Measurements from ENCODE around the gene CACNA2D3. TPM values are rescaled to one million over a fixed set of nuclear protein-coding genes. Genes with fewer than 3 reads are reported as not detected.

Gene CACNA2D3
- polyA plus RNA-seq, 2 of the 4 experiments (the other 2 are of a cell fraction): 0.04 to 0.05 TPM

DNA sequence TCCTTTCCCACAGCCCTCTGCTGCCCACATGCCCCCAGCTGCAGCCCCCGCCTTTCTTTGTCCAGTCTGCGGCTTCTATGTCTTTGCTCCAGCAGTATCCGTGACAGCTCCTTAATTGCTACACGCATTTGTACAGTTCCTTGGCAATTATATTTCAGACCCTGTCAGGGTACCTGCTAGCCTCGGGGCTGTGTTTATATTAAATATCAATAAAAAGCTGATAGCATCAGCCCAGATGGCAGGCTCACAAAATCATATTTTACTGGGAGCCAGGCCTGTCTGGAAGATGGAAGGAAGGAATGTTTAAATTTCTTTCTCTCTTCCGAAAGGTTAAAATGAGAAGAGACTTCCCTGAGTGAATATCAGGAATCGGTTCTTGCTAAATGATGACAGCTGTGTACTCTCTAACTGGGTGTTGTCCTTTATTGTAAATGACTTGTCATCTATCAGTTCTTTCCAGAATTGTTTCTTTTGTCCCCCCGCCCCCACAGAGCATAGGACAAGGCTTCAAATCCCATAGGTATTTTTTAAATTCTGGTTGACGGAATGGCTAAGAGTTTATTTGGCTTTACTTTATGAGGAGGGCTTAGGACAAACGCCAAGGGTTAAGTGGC is 427.4 kb downstream of the CACNA2D3 start:
- no peaks in the 10 kb centered on the region for H3K9me3 ChIP-seq
- FAIRE-seq (no peak), DNase-seq (ENCODE audit: low read depth in 1 of 2, low spot score in 1 of 2) (no peak), ATAC-seq (no peak)
- ChIA-PET POLR2A (no interaction called here), CTCF (no interaction called here)
- TF ChIP-seq BHLHE40 (IDR thresholded peaks at IDR 0.05; ENCODE audit: low read depth, low read length) (no peak), EP300 (IDR thresholded peaks at IDR 0.05) (no peak), RAD21 (conservative IDR thresholded peaks at IDR 0.05 in 1 of 2, IDR thresholded peaks at IDR 0.05 in 1 of 2) (no peak), EHMT2 (IDR thresholded peaks at IDR 0.05; ENCODE audit: low read depth) (no peak), ZNF302 (CRISPR knock-in tag; IDR thresholded peaks at IDR 0.05) (no peak)
- TF ChIP-seq, protein P1, sequence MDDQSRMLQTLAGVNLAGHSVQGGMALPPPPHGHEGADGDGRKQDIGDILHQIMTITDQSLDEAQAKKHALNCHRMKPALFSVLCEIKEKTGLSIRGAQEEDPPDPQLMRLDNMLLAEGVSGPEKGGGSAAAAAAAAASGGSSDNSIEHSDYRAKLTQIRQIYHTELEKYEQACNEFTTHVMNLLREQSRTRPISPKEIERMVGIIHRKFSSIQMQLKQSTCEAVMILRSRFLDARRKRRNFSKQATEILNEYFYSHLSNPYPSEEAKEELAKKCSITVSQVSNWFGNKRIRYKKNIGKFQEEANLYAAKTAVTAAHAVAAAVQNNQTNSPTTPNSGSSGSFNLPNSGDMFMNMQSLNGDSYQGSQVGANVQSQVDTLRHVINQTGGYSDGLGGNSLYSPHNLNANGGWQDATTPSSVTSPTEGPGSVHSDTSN (IDR thresholded peaks at IDR 0.05): no peak
- TF ChIP-seq, protein P2, sequence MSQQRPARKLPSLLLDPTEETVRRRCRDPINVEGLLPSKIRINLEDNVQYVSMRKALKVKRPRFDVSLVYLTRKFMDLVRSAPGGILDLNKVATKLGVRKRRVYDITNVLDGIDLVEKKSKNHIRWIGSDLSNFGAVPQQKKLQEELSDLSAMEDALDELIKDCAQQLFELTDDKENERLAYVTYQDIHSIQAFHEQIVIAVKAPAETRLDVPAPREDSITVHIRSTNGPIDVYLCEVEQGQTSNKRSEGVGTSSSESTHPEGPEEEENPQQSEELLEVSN (IDR thresholded peaks at IDR 0.05; ENCODE audit: borderline replicate concordance, low read depth): no peak
- H3K4me2 ChIP-seq: no peak overlapping the region
- H3K4me1 ChIP-seq: no peaks in the 10 kb centered on the region
- no peak overlapping the region for H3K27ac ChIP-seq
- 46% methylated on average over 10 of the region's 10 CpGs for WGBS (ENCODE audit: missing lambda C conversion rate)
- no peak overlapping the region for H3K4me3 ChIP-seq

DNA sequence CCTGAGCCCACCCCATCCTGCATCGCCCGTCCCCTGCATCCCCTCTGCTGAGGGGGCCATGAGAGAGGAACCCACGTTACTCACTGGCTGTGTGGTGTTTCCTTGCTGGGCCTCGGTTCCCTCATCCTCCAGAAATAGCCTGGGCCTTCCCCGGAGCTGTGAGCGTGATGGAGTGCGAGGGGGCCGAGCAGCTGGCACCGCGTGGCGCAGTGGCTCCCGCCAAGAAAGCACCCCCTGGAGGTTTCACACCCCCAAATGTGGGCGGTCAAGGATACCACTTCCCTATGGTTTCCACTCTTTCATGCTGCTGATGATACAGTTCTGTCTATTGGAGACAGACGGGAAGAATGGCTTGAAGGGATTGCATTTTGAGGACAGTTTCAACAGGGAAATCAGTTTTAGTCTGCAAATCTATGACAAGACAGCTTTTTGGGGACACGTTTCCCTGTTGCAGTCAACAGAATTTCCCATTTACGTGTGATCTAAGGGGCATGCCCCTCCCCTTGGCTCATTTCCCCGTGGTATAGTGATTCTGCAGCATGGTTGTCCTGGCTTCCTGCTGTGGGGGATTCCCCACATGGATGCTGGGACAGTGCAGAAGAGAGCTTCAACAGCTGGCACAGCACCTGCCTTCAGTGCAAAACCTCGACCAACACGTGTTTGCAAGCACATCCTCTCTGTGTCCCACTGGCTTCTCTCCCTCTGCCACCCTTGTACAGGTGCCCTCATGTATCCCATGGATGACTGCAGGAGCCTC is 428.0 kb downstream of the CACNA2D3 start:
- WGBS (ENCODE audit: missing lambda C conversion rate): 13% methylated on average over 6 of the region's 19 CpGs
- H3K4me3 ChIP-seq: no peak overlapping the region
- FAIRE-seq (no peak), ATAC-seq (no peak), DNase-seq (ENCODE audit: low read depth in 1 of 2, low spot score in 1 of 2) (no peak)
- H3K27ac ChIP-seq: no peak overlapping the region
- H3K4me1 ChIP-seq: no peaks in the 10 kb centered on the region
- ChIA-PET POLR2A (no interaction called here), CTCF (no interaction called here)
- H3K9me3 ChIP-seq: no peaks in the 10 kb centered on the region
- H3K4me2 ChIP-seq: no peak overlapping the region
- TF ChIP-seq MAZ (IDR thresholded peaks at IDR 0.05; ENCODE audit: borderline replicate concordance, low read depth, low read length): no peak
- no peak for TF ChIP-seq JUNB (IDR thresholded peaks at IDR 0.05)
- no peak for TF ChIP-seq ZNF302 (CRISPR knock-in tag; IDR thresholded peaks at IDR 0.05)
- TF ChIP-seq ESRRA (IDR thresholded peaks at IDR 0.05; ENCODE audit: borderline replicate concordance, low read length): no peak
- no peak for TF ChIP-seq KDM1A (IDR thresholded peaks at IDR 0.05; ENCODE audit: low read depth)
- TF ChIP-seq, protein P3, sequence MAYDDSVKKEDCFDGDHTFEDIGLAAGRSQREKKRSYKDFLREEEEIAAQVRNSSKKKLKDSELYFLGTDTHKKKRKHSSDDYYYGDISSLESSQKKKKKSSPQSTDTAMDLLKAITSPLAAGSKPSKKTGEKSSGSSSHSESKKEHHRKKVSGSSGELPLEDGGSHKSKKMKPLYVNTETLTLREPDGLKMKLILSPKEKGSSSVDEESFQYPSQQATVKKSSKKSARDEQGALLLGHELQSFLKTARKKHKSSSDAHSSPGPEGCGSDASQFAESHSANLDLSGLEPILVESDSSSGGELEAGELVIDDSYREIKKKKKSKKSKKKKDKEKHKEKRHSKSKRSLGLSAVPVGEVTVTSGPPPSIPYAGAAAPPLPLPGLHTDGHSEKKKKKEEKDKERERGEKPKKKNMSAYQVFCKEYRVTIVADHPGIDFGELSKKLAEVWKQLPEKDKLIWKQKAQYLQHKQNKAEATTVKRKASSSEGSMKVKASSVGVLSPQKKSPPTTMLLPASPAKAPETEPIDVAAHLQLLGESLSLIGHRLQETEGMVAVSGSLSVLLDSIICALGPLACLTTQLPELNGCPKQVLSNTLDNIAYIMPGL (CRISPR knock-in tag; IDR thresholded peaks at IDR 0.05; ENCODE audit: borderline replicate concordance): no peak
- TF ChIP-seq ZC3H11A (IDR thresholded peaks at IDR 0.05): no peak
- TF ChIP-seq CBX8 (IDR thresholded peaks at IDR 0.05): no peak

DNA sequence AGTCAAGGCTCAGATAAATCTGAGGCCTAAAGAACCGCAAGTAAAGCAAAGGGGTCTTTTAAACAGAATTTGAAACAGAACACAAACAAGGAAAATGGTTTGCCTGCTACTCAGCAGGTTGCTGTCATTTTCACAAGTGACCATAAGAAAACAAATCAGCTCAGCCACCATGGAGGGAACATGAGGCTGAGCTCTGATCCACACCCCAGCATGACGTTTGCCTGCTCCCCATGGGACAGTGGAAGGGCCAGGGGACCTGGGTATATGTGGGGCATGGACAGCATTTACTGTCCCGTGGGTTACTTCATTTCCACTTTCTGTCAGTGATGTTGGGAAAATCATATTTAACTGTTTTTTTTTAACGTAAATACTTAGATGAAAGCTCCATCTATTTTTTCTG is 434.3 kb downstream of the CACNA2D3 start:
- FAIRE-seq: no peak

More for the DNA sequence above, 434.3 kb downstream of the CACNA2D3 start:
- Histone ChIP-seq H3K4me2 (no peak overlapping the region), H3K4me3 (no peak overlapping the region), H3K27ac (no peak overlapping the region), H3K4me1 (no peaks in the 10 kb centered on the region), H3K9me3 (no peaks in the 10 kb centered on the region)
- CTCF ChIA-PET: no interaction called here
- 7% methylated on average over 4 of the region's 4 CpGs for WGBS (ENCODE audit: missing lambda C conversion rate)
- ATAC-seq: no peak
- TF ChIP-seq TP53 (CRISPR knock-in tag; IDR thresholded peaks at IDR 0.05) (no peak), EHF (CRISPR knock-in tag; IDR thresholded peaks at IDR 0.05) (no peak)
- TF ChIP-seq, protein P4, sequence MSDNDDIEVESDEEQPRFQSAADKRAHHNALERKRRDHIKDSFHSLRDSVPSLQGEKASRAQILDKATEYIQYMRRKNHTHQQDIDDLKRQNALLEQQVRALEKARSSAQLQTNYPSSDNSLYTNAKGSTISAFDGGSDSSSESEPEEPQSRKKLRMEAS (IDR thresholded peaks at IDR 0.05): no peak
- TF ChIP-seq, protein P5, sequence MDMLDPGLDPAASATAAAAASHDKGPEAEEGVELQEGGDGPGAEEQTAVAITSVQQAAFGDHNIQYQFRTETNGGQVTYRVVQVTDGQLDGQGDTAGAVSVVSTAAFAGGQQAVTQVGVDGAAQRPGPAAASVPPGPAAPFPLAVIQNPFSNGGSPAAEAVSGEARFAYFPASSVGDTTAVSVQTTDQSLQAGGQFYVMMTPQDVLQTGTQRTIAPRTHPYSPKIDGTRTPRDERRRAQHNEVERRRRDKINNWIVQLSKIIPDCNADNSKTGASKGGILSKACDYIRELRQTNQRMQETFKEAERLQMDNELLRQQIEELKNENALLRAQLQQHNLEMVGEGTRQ (IDR thresholded peaks at IDR 0.05): no peak
- POLR2A ChIA-PET: no interaction called here
- DNase-seq (ENCODE audit: low read depth in 1 of 2, low spot score in 1 of 2): no peak

Data from A549 (cell line).